ENCODE results near the gene ERC2.

Gene ERC2

DNA sequence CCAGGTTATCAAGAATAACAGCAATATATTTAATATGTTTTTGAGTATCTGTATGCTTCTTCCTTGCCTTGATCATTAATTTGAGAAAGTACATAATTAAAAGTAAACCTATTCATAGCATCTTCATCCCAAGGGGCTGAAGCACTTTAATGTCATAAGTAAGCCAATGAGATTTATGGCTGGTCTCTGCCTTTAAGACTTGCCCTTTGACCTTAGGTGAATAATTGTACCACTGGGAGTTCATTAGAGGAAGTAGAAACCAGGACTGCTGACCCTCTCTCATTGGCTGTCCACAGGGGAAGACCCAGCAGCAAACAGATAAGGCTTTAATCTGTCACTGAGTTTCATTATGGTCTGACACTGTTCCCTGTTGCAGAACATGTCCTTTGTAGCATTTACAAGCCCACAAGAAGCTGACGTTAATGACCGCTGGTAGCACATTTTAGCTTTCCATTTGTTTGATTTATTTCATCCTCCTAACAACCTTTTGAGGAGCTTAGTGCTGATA is 16.3 kb upstream of the ERC2 start:
- Histone ChIP-seq H3K9me3 (no peaks in the 10 kb centered on the region), H3K27me3 (peaks cover 4% of the 10 kb centered on the region), H3K4me3 (ENCODE audit: low read depth, low read length) (no peak overlapping the region), H3K36me3 (no peaks in the 10 kb centered on the region), H3K4me1 (no peaks in the 10 kb centered on the region)
- TF ChIP-seq CTCF (IDR thresholded peaks at IDR 0.05; ENCODE audit: low read depth, low read length) = no peak
- DNase-seq = no peak

GRCh38 chr3:56484122-56484521 is 15.9 kb upstream of the ERC2 start:
- no peaks in the 10 kb centered on the region for H3K4me1 ChIP-seq
- H3K4me3 ChIP-seq (ENCODE audit: low read depth, low read length) = no peak overlapping the region
- H3K27me3 ChIP-seq = peaks cover 4% of the 10 kb centered on the region
- no peaks in the 10 kb centered on the region for H3K9me3 ChIP-seq
- no peak for DNase-seq
- no peak for TF ChIP-seq CTCF (IDR thresholded peaks at IDR 0.05; ENCODE audit: low read depth, low read length)
- H3K36me3 ChIP-seq = no peaks in the 10 kb centered on the region

DNA sequence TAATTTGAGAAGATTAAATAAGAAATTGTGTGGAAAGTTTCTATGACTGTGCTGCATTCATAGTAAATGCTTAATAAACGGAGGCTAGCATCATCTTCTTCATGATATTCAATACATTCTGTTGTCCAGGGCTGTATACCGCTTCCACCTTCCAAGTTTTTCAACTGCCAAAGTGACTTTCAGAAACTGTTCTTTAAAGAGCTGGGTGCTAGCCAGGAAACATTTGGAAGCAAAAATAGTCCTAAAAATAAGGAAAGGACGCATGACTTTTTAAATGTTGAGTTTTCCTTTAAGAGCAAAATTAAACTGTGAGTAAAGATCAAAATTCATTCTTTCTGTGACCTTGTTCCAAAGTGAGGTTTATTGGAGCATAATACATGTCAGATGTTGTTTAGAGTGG is 9.4 kb upstream of the ERC2 start:
- no peaks in the 10 kb centered on the region for H3K9me3 ChIP-seq
- no peak overlapping the region for H3K4me3 ChIP-seq (ENCODE audit: low read depth, low read length)
- H3K36me3 ChIP-seq = no peaks in the 10 kb centered on the region
- peaks cover 4% of the 10 kb centered on the region for H3K27me3 ChIP-seq
- DNase-seq = no peak
- TF ChIP-seq CTCF (IDR thresholded peaks at IDR 0.05; ENCODE audit: low read depth, low read length) = no peak
- H3K4me1 ChIP-seq = no peaks in the 10 kb centered on the region

DNA sequence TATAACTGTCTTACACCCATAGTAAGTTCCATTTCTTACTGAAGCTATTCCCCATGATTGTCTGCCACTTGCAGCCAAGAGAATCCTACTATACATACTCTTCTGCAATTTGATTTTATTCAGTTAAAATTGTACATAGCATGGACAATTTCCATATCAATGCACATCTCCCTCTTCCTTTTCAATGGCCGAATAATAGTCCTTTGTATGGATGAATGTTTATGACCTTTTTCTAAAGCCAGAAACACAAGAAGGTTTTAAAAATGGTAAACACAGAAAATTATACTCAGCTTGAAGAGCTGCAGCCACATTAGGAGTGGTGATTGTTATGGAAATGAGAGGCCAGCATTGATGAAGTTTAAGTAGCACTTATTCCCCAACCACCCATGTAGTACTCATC is 8.5 kb upstream of the ERC2 start:
- Histone ChIP-seq H3K36me3 (no peaks in the 10 kb centered on the region), H3K27me3 (peaks cover 4% of the 10 kb centered on the region), H3K9me3 (no peaks in the 10 kb centered on the region), H3K4me1 (no peaks in the 10 kb centered on the region), H3K4me3 (ENCODE audit: low read depth, low read length) (no peak overlapping the region)
- no peak for TF ChIP-seq CTCF (IDR thresholded peaks at IDR 0.05; ENCODE audit: low read depth, low read length)
- no peak for DNase-seq

- peaks cover 15% of the 10 kb centered on the region for H3K27me3 ChIP-seq
- no peaks in the 10 kb centered on the region for H3K4me1 ChIP-seq
- no peak for DNase-seq
Observed at GRCh38 chr3:56471771-56472170, 3.5 kb upstream of the ERC2 start.

GRCh38 chr3:56469141-56469540 is 874 bp upstream of the ERC2 start:
- Histone ChIP-seq H3K4me1 (no peaks in the 10 kb centered on the region), H3K27me3 (peaks cover 19% of the 10 kb centered on the region), H3K36me3 (no peaks in the 10 kb centered on the region), H3K4me3 (ENCODE audit: low read depth, low read length) (no peak overlapping the region), H3K9me3 (no peaks in the 10 kb centered on the region)
- DNase-seq = no peak
- TF ChIP-seq CTCF (IDR thresholded peaks at IDR 0.05; ENCODE audit: low read depth, low read length) = no peak

More at GRCh38 chr3:56471771-56472170, 3.5 kb upstream of the ERC2 start:
- TF ChIP-seq CTCF (IDR thresholded peaks at IDR 0.05; ENCODE audit: low read depth, low read length) = no peak
- Histone ChIP-seq H3K9me3 (no peaks in the 10 kb centered on the region), H3K4me3 (ENCODE audit: low read depth, low read length) (no peak overlapping the region), H3K36me3 (no peaks in the 10 kb centered on the region)
